ENCODE measurements around the gene UXT. TPM values are rescaled to one million over a fixed set of nuclear protein-coding genes. Genes with fewer than 3 reads are reported as not detected.
A peak's percentile ranks its signal among the peaks of the same experiment; 100 is the strongest.
"Not testable (repeated sequence)": the region's sequence is repeated elsewhere in the genome, so short reads cannot be mapped to it uniquely, and the experiment has no call there.

UXT gene, protein sequence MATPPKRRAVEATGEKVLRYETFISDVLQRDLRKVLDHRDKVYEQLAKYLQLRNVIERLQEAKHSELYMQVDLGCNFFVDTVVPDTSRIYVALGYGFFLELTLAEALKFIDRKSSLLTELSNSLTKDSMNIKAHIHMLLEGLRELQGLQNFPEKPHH
- 75.8 TPM for total RNA-seq

- DNase-seq = peak; percentile 87
Measured at GRCh38 chrX:47658684-47659420, at the start of gene UXT. UXT (minus strand) TSS chrX:47659180; CDS start chrX:47658927, 253 bp downstream.

GRCh38 chrX:47707031-47707780, 48.2 kb upstream of the UXT start:
- no peak for DNase-seq

GRCh38 chrX:47706575-47706974, 47.6 kb upstream of the UXT start:
- no peak for DNase-seq

GRCh38 chrX:47704736-47705135, 45.8 kb upstream of the UXT start:
- no peak for DNase-seq

DNA sequence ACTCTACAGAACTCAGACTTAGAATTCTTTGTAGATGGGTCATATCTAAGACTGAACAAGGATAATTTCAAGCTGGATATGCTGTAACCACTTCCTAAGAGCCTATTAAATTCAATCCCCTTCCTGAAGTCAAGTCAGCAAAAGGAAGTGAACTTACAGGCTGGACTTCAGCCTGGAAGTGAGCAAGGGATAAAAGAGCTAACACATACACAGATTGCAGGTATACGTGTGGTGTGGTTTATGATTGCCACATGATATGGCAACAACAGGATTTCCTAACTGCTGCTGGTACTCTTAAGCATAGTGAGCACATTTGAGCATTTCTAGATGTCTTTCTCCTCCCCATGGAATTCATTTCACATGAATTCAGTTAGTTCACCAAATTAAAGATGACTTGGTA, 38.2 kb upstream of the UXT start:
- no peak for DNase-seq

- no peak for DNase-seq
Measured at GRCh38 chrX:47690175-47690574, 31.2 kb upstream of the UXT start.

DNA sequence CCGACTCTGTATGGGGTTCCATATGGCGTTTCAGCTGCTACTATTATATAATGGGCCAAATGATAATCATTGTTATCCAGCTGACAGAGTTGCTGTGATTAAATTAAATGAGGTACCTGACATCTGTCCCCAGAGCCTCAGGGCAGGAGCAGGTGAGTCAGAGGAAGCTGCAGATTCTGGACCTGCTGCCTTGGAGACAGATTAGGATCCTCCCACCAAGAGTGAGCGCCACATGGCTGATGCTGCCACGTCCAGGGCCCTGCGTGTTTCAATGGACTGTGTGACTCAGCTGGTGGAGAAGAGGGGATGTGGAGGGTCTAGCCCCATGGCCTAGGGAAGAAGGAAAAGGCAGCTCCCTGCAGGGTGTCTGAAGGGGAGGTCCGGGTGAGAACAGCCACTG, 28.3 kb upstream of the UXT start:
- DNase-seq = no peak

- DNase-seq = no peak
Measured at GRCh38 chrX:47683829-47684205, 24.8 kb upstream of the UXT start.

- no peak for DNase-seq
Measured at GRCh38 chrX:47683184-47683828, 24.3 kb upstream of the UXT start.

GRCh38 chrX:47675959-47676859, 17.2 kb upstream of the UXT start:
- DNase-seq = not testable (repeated sequence)

- no peak for DNase-seq
Measured at GRCh38 chrX:47674776-47675175, 15.8 kb upstream of the UXT start.

GRCh38 chrX:47665797-47666196, 6.8 kb upstream of the UXT start:
- DNase-seq = not testable (repeated sequence)

DNA sequence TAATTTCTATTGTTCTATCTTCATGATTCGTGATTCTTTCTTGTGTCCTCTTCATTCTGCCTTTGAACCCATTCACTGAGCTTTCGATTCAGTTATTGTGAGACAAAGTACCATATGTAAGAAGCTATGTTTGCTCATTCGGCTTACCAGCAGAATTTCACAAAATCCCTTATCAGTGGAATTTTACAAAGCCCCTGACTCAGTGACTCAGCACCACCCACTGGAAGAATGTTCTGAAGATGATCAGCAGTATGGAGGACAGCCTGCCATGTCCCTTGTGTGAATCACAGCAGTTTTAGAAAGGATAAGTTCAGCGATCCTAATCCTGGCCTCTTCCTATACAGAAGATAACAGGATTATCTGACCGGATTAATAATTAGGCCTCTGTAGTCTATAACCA, 5.8 kb upstream of the UXT start:
- DNase-seq = no peak

DNA sequence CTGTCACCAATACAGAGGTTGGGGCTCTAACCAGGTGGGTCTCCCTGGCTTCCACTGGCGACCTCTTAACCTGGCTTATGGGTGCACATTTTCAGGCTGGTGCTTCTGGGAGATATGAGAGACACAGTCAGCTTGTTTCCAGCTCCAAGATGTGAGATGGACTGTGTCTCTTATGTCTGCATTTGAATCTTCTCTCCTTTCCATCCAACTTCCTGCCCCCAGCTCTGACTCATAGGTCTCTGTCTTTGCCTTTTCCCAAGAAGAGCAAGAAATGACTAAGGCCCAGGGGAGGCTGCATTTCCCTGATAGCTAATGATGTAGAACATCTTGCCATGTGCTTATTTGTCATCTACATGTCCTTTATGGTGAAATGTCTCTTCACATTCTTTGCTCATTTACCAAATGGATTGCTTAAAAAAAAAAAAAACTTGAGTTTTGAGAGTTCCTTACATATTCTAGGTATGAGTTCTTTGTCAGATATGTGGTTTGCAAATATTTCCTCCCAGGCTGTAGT, 3.2 kb upstream of the UXT start:
- no peak for DNase-seq

GRCh38 chrX:47661539-47661938, 2.6 kb upstream of the UXT start:
- no peak for DNase-seq

GRCh38 chrX:47659421-47659726, 394 bp upstream of the UXT start:
- DNase-seq = no peak

DNA sequence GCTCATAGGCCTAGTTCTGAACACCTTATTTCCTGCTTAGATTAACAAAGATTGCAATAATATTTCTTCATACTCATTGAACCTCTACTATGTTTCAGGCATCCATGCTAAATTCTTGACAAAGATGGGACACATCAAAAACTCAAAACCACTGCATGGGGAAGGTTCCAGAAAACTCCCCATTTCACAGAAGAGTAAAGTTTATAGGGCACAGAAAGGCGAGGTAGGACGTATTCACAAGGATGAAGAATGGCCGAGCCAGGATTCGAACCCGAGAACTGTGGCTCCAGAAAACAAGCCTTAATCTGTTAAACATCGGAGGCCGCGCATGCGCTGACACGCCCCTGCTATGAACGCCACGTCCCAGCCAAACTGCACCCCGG, 688 bp downstream of the UXT start:
- no peak for DNase-seq

DNA sequence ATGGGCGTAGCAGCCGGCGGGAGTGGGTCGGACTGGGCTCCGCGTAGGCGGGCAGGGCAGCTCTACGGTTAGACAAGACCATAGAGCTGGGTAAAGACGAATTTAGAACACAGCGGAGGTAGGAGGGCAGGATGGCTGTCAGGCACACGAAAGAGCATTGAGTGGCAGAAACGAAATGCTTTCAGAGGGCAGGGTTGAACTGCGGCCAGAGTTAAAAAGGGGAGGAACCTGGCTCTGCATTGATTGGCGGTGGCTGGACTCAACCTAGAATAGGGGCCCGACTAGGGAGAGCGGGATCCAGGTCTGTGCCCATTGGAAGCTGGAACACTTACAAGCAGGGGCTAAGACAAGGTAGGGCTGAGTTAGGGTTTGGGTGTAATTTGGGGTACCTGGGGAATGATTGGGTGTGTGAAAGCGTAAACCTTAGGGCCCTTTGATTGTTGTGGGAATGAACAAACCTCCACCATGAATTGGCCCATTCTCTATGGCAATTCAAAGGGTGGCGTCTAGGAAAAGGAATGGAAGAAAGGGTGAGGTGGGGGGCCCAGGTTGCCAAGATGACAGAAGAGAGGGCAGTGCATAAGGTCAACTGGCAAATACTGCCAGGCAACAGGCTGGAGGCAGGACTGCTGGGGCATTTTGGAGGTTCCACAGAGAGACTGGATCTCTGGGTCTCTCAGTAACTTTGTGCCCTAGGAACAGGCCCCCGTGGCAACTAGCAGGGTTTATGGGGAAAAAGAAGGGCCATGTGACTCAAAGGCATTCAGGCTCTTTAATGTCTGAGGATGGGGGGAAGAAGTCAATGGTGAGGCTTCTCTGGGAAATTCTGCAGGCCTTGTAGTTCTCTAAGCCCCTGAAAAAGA, 7.7 kb downstream of the UXT start:
- DNase-seq = no peak

GRCh38 chrX:47650164-47651042, 8.6 kb downstream of the UXT start, which contains the start of gene ELK1:
ELK1 (minus strand) TSS chrX:47650563; CDS start chrX:47641441, 9,122 bp downstream.
- DNase-seq = peak; percentile 98

GRCh38 chrX:47649781-47650163, 9.2 kb downstream of the UXT start:
- DNase-seq = no peak
